Naive thymus-derived CD8-positive, alpha-beta T cell (primary cell): Measurements from ENCODE around the gene ATP2B3. TPM values are rescaled to one million over a fixed set of nuclear protein-coding genes. Genes with fewer than 3 reads are reported as not detected.
A peak's percentile ranks its signal among the peaks of the same experiment; 100 is the strongest.

Experiments
- ATAC-seq, 2 donors: fragments of 150-1000 bp; cut with Tn5 transposase in 1 of 2; sonication (Bioruptor Pico), chemical (Tn5 transposase) in 1 of 2; 1 replicate in 1 of 2; 2 replicates in 1 of 2; pipeline ENCODE4 v1.10.0; 2021; ENCODE audit warnings: mild to moderate bottlenecking in 2 of 2, moderate library complexity in 2 of 2
- POLR2A ChIA-PET: fragments of 350-600 bp; sonication (Branson Sonifier 250); formaldehyde crosslinking; loops from one replicate; lab custom pipeline; 2021; ENCODE audit warnings: antibody characterized with exemption; lab: Charles Lee
- DNase-seq, 10 donors: peaks; one replicate each; pipeline versions ENCODE4 v3.0.0 to v3.0.0-alpha.2; 2020 to 2022
- H3K27ac Mint-ChIP-seq, 10 donors: one replicate each; pipeline ENCODE4 v1.8.0; 2020 to 2022; ENCODE audit warnings: mild to moderate bottlenecking in 10 of 10, mixed read lengths in 10 of 10, moderate library complexity in 4 of 10, inconsistent platforms in 1 of 10
- H3K27me3 Mint-ChIP-seq, 5 donors: one replicate each; pipeline ENCODE4 v1.8.0; 2021 to 2022; ENCODE audit warnings: mixed read lengths in 5 of 5
- H3K36me3 Mint-ChIP-seq, 3 donors: one replicate each; pipeline ENCODE4 v1.8.0; 2020 to 2022; ENCODE audit warnings: mixed read lengths in 3 of 3, mild to moderate bottlenecking in 2 of 3, inconsistent platforms in 1 of 3
- H3K4me1 Mint-ChIP-seq, 4 donors: one replicate each; pipeline ENCODE4 v1.8.0; 2021 to 2022; ENCODE audit warnings: mixed read lengths in 4 of 4
- H3K4me3 Mint-ChIP-seq, 10 donors: one replicate each; pipeline ENCODE4 v1.8.0; 2020 to 2022; ENCODE audit warnings: mild to moderate bottlenecking in 10 of 10, mixed read lengths in 10 of 10, moderate library complexity in 6 of 10, inconsistent platforms in 1 of 10
- H3K9me3 Mint-ChIP-seq, 9 donors: one replicate each; pipeline ENCODE4 v1.8.0; 2020 to 2022; ENCODE audit warnings: mixed read lengths in 9 of 9, mild to moderate bottlenecking in 3 of 9, inconsistent platforms in 1 of 9, moderate library complexity in 1 of 9
- polyA plus RNA-seq, 3 donors: library from polyadenylated mRNA; unstranded; fragments of 300-500 nt; fragmentation: Illumina TruSeq; gene quantifications; one replicate each; pipeline ENCODE4 v1.2.3, GENCODE V29; 2021
- total RNA-seq, 8 experiments: library from RNA in 2 of 8; stranded (reverse) in 2 of 8; gene quantifications; one replicate each; pipeline ENCODE4 v1.2.3 and lab custom pipeline; 2021 to 2026

The ATP2B3 gene
- total and polyA plus RNA-seq, 5 experiments from 2014 or later: not detected

DNA sequence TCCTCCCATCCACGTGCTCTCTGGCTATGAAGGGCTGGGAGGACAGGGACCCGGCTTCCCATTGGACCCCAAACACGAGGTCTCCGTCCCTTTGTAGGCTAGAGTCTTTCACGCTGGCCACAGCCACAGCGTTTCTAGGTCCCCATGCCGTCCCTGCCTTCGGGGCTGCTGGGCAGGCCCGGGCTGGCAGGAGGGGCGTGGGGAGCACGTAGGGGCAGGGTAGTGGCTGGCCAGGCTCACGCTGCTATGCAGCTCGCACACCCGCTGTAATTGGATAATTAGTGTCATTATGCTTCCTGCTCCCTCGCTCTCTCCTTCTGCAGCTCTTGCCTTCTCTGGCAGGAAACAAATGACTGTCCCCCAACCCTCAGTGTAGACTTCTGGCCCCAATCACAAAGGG lies 9.8 kb downstream of the ATP2B3 start:
- no peak for ATAC-seq
- no peak overlapping the region for H3K27ac Mint-ChIP-seq
- POLR2A ChIA-PET: no interaction called here
- H3K4me1 Mint-ChIP-seq: no peaks in the 10 kb centered on the region
- no peak overlapping the region for H3K4me3 Mint-ChIP-seq
- no peaks in the 10 kb centered on the region for H3K9me3 Mint-ChIP-seq
- no peaks in the 10 kb centered on the region for H3K36me3 Mint-ChIP-seq
- peaks cover 0 to 5% (median under 1%) of the 10 kb centered on the region in 5 donors for H3K27me3 Mint-ChIP-seq
- DNase-seq: no peak

DNA sequence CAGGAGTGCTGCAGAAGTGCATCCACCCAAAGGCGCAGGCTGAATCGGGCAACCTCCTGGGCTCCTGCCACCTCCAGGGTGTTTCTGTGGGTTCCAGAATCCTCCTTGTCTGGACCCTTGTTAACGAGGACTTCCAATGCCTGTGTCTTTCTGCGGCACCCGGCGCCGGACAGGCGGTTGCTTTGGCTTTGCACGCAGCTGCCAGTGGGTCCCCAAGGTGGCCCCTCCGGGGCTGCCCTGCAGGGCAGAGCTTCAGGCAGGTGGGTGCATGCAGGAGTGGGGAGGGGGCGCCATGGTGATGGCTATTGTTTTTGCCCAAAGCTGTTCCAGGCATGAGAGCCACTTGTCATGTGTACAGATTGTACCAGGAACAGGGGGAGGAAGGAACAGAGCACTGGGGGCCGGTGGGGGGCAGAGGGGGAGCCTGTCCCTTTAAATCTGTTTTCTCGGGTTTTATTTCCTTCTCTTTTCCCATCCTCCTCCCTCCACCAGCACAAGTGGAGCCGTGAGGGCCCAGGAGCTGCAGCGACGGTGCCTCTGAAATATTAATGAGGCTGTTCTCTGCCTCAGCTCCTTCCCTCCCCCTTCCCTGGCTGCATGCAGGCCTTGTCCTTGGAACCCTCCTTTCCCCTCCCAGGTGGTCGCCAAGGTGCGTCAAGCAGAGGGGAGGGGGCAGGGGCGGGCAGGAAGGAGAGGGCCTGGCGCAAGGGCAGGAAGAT lies 13.1 kb downstream of the ATP2B3 start:
- no peak overlapping the region for H3K27ac Mint-ChIP-seq
- H3K27me3 Mint-ChIP-seq: peaks cover 0 to 5% (median 0%) of the 10 kb centered on the region in 5 donors
- H3K4me1 Mint-ChIP-seq: no peaks in the 10 kb centered on the region
- POLR2A ChIA-PET: no interaction called here
- no peaks in the 10 kb centered on the region for H3K9me3 Mint-ChIP-seq
- H3K4me3 Mint-ChIP-seq: no peak overlapping the region
- no peaks in the 10 kb centered on the region for H3K36me3 Mint-ChIP-seq
- ATAC-seq (no peak), DNase-seq (no peak)

DNA sequence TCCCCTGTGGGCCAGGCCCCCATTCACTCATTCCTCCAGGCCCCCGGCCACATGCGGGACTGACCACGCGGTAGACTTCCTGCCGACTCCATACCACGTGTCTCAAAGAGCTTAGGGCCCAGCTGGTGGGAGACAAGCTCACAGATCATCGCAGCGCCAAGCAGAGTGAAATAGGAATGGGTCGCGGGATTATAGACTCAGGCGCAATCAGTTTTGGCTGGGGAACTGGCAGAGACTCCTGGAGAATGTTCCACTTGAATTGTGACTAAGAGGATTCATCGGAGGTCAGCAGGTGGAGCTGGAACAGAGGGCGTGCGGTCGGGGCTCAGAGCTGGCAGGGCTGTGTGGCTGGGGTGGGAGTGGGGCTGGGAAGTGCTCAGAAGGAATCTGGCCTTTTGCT lies 15.6 kb downstream of the ATP2B3 start:
- peaks cover 0 to 1% (median 0%) of the 10 kb centered on the region in 5 donors for H3K27me3 Mint-ChIP-seq
- no peak for DNase-seq
- POLR2A ChIA-PET: no interaction called here
- ATAC-seq: no peak
- no peaks in the 10 kb centered on the region for H3K4me1 Mint-ChIP-seq
- no peaks in the 10 kb centered on the region for H3K9me3 Mint-ChIP-seq
- no peaks in the 10 kb centered on the region for H3K36me3 Mint-ChIP-seq
- peak overlapping the region in 1 of 10 donors; percentile 39 for H3K27ac Mint-ChIP-seq
- no peak overlapping the region for H3K4me3 Mint-ChIP-seq

DNA sequence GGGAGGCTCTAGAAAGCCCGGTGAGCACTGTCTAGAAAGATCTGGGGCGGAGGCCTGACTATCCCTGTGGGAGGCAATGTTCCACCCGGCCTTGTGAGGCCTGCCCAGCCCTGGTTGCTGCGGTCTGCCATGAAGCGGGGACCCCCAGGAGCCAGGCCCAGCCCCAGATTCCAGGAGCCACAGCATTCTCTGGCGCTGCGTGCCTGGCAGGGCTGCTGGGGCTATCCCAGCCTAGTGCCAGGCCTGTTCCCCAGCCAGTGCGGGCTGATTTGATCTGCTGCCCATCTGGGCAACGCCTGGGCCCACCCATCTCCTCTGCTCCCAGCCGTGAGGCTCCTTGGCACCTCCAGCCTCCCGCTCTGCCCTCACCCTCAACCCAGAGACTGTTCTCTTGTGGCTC lies 19.6 kb downstream of the ATP2B3 start:
- no peak for ATAC-seq
- Mint-ChIP-seq H3K4me3 (no peak overlapping the region), H3K4me1 (peaks cover 0 to 1% (median 0%) of the 10 kb centered on the region in 4 donors), H3K27ac (no peak overlapping the region), H3K9me3 (no peaks in the 10 kb centered on the region), H3K27me3 (peaks cover 0 to 2% (median 0%) of the 10 kb centered on the region in 5 donors), H3K36me3 (no peaks in the 10 kb centered on the region)
- no peak for DNase-seq
- POLR2A ChIA-PET: no interaction called here

DNA sequence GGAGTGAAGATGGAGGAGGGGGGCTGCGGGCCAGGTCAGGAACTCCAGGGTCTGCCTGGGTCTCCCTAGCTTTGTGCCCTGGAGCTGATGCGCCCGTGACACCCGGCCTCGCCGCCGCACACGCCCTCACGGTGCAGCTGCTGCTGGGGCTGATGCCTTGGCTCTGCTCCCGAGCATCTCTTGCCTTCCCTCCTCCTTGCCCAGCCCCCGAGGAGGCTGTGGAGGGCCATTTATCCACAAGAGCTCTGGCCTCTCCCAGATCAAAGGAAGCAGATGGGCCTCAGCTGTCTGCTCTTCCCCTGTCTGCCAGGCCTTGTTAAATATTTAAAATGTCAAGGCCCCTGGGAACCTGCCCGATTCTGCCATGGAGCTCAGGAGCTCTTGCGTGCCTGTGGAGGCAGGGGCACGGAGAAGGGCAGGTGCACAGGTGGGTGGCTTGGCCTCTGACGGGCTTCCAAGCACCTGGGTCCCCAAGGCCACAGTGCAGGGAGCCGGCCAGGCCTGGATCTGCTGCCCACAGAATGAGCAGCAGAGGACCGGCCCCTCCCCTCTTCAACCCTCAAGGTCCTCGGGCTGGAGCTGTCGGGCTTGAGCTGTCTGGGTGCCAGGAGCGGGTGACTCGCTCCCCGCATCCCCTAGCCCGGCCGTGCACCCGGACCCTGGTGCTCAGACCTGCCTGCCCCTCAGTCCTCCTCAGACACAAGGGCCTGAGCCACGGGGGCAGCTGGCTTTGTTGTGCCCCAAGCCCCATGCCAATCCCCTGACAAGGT lies 20.3 kb downstream of the ATP2B3 start:
- Mint-ChIP-seq H3K4me1 (peaks cover 0 to 1% (median 0%) of the 10 kb centered on the region in 4 donors), H3K9me3 (no peaks in the 10 kb centered on the region), H3K27me3 (peaks cover 0 to 2% (median 0%) of the 10 kb centered on the region in 5 donors), H3K4me3 (no peak overlapping the region), H3K27ac (no peak overlapping the region), H3K36me3 (no peaks in the 10 kb centered on the region)
- POLR2A ChIA-PET: no interaction called here
- no peak for DNase-seq
- ATAC-seq: no peak

DNA sequence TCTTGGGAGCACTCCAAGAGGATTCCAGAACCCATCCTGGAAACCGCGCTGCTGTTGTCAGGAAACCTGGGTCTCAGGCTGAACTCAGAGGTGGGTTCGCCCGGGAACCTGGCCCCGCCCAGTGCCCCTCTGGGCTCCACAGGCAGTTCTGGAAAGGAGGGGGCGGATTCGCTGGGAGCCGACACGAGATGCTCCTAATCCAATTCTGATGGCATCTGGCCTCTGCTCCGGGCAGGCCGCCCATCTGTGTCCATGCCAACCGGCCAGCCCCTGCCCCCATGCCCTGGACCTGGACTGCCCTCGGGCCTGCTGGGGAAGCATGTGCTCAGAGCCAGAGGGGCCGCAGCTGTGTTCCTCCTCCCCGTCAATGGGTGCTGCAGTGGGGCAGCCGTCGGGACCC lies 21.0 kb downstream of the ATP2B3 start:
- Mint-ChIP-seq H3K4me1 (peaks cover 0 to 1% (median 0%) of the 10 kb centered on the region in 4 donors), H3K27me3 (peaks cover 0 to 2% (median 0%) of the 10 kb centered on the region in 5 donors), H3K9me3 (no peaks in the 10 kb centered on the region), H3K27ac (no peak overlapping the region), H3K4me3 (no peak overlapping the region), H3K36me3 (no peaks in the 10 kb centered on the region)
- ATAC-seq (no peak), DNase-seq (no peak)
- POLR2A ChIA-PET: no interaction called here

DNA sequence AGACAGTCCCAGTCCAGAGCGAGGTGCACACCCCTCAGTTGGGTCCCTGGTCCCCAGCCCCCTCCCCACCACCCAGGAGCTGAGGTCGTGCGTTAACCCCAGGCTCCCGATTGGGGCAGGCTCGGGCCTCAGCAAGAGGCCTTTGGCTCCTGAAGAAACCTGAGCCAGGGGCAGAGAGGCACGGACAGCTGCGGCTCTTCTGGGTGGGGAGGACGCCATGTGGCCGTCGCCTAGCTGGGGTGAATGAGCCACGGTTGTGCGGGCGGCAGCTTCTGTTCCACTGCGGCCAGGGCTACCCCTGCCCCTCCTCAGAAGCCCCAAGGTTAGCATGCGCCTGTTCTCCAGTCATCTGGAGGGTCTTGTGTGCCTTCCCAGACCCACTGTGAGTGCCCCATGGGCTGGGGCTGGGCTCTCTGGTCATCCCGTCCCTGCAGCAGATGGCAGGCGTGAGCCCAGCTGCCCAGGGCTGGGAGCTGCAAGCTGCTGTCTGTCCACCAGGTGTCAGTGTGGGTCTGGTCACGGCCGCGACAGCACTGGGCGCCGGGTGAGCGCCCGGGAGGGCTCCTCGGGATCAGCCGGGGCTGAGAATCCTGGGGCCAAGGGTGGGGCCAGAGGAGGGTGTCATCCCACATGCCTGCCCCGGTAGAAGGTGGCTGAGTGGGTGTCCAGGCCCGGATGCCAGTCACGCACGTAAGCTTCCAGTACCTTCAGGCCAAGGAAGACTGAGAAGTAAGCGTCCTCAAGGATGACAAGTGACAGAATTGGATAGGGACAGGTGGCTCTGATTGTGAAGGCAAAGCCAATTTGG lies 21.9 kb downstream of the ATP2B3 start:
- H3K27me3 Mint-ChIP-seq: peaks cover 0 to 2% (median 0%) of the 10 kb centered on the region in 5 donors
- H3K27ac Mint-ChIP-seq: peak overlapping the region in 1 of 10 donors; percentile 44
- no peaks in the 10 kb centered on the region for H3K36me3 Mint-ChIP-seq
- POLR2A ChIA-PET: no interaction called here
- no peaks in the 10 kb centered on the region for H3K9me3 Mint-ChIP-seq
- peaks cover 0 to 1% (median 0%) of the 10 kb centered on the region in 4 donors for H3K4me1 Mint-ChIP-seq
- ATAC-seq (peak; percentile 78 to 94), DNase-seq (peak; percentile 23 to 73 (median 52))
- no peak overlapping the region for H3K4me3 Mint-ChIP-seq

DNA sequence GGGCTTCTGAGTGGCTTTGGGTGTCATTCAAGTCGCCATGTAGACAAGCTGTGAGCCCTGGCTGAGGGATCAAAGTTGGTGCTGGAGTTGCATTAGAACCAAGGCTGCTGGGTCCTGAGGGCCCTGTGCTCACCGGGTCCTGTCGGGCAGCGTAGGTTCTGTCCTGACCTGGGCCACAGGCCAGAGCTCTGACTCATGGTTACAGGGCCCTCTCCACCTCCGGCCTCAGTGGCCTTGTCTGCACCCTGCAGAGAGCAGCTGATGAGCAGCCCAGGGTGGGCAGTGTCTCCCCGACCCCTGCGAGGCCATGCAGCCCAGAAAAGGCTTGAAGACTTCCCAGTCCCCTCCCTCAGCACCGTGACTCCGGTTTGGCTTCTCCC lies 22.5 kb downstream of the ATP2B3 start:
- ATAC-seq (no peak), DNase-seq (no peak)
- peaks cover 0 to 2% (median 0%) of the 10 kb centered on the region in 5 donors for H3K27me3 Mint-ChIP-seq
- POLR2A ChIA-PET: no interaction called here
- H3K9me3 Mint-ChIP-seq: no peaks in the 10 kb centered on the region
- H3K36me3 Mint-ChIP-seq: no peaks in the 10 kb centered on the region
- H3K4me1 Mint-ChIP-seq: peaks cover 0 to 1% (median 0%) of the 10 kb centered on the region in 4 donors
- H3K4me3 Mint-ChIP-seq: no peak overlapping the region
- H3K27ac Mint-ChIP-seq: no peak overlapping the region

DNA sequence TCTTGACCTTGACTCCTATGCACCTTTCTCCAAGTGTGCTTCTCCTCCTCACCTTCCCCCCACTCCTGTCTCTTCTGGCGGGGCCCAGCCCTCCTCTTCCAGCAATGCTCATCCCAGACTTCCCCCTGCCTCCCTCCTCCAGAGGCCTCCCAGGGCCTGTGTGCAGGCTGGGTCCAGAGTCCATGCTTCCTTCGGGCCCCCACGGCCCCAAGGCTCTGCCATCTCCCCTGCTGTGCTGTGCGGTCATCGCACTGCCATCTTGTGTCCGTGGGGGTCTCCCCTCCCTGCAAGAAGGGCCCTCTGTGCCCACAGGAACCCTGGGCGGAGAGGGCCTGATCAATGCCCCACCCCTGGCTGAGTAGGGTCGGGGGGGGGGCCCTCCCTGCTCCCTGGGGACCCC lies 27.3 kb downstream of the ATP2B3 start:
- Mint-ChIP-seq H3K36me3 (no peaks in the 10 kb centered on the region), H3K27me3 (peaks cover 0 to 2% (median 0%) of the 10 kb centered on the region in 5 donors), H3K4me1 (peaks cover 0 to 3% (median 0%) of the 10 kb centered on the region in 4 donors), H3K27ac (no peak overlapping the region), H3K9me3 (no peaks in the 10 kb centered on the region), H3K4me3 (no peak overlapping the region)
- no peak for DNase-seq
- ATAC-seq: no peak
- POLR2A ChIA-PET: no interaction called here

DNA sequence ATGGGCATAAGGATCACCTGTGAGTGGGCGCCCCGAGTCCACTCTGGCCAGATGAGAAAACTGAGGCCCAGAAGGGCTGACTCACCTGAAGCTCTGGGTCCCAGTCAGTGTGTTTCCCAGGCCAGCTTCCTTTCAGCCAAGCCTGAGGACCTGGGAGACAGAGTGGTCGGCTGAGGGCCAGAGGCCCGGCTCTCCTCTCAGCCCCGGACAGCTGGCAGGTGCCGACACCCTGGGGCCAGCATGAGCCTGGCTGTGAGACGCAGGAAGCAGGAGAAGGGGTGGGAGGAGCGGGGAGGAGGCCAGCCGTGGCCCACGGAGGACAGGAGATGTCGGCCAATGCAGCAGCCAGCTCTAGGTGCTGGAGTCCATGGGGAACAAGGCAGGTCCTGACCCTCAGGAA lies 28.9 kb downstream of the ATP2B3 start:
- no peak for DNase-seq
- Mint-ChIP-seq H3K27ac (no peak overlapping the region), H3K36me3 (no peaks in the 10 kb centered on the region), H3K9me3 (no peaks in the 10 kb centered on the region), H3K4me3 (no peak overlapping the region), H3K4me1 (peaks cover 0 to 2% (median 0%) of the 10 kb centered on the region in 4 donors), H3K27me3 (peaks cover 0 to 2% (median 0%) of the 10 kb centered on the region in 5 donors)
- ATAC-seq: no peak
- POLR2A ChIA-PET: no interaction called here

DNA sequence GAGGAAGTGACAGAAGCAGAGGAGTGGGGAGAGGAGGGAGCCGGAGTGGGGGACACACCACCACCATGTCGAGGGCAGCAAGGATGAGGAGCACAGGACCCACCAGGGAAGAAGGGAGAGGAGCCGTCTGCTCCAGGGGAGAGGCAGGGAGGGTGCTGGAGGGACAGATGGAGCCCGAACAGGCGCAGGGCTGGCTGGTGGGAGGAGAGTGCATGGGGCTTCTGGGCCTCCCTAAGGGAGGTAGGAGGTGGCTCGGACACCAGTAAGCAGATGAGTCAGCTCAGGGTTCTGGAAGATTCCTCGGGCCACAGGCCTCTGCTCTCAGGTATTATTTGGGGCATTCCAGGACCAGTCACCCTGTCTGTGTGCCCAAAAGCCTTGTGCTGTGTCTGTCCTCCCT lies 29.8 kb downstream of the ATP2B3 start:
- H3K9me3 Mint-ChIP-seq: no peaks in the 10 kb centered on the region
- POLR2A ChIA-PET: no interaction called here

DNA sequence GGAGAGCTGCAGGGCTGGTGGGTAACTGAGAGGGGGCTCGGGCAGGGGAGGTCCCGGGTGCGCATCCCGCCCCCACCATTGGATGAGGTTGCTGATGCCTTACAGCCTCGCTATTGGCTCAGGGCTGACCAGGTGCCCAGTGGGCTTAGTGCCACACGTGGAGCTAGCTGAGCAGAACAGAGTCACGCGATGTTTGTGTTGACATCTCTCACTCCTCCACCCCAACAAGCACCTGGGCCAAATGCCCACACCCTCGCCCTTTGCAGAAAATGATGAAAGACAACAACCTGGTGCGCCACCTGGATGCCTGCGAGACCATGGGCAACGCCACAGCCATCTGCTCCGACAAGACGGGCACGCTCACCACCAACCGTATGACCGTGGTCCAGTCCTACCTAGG lies 31.8 kb downstream of the ATP2B3 start:
- H3K4me3 Mint-ChIP-seq: no peak overlapping the region
- ATAC-seq (no peak), DNase-seq (no peak)
- no peaks in the 10 kb centered on the region for H3K9me3 Mint-ChIP-seq
- H3K4me1 Mint-ChIP-seq: peaks cover 0 to 2% (median 0%) of the 10 kb centered on the region in 4 donors
- H3K27me3 Mint-ChIP-seq: peaks cover 0 to 2% (median 0%) of the 10 kb centered on the region in 5 donors
- H3K36me3 Mint-ChIP-seq: no peaks in the 10 kb centered on the region
- POLR2A ChIA-PET: no interaction called here
- H3K27ac Mint-ChIP-seq: no peak overlapping the region

More for the DNA sequence above, 29.8 kb downstream of the ATP2B3 start:
- Mint-ChIP-seq H3K36me3 (no peaks in the 10 kb centered on the region), H3K4me1 (peaks cover 0 to 2% (median 0%) of the 10 kb centered on the region in 4 donors), H3K27me3 (peaks cover 0 to 2% (median 0%) of the 10 kb centered on the region in 5 donors), H3K27ac (no peak overlapping the region), H3K4me3 (no peak overlapping the region)
- ATAC-seq (no peak), DNase-seq (no peak)
